ENCODE measurements around the gene MLLT3.

The MLLT3 gene

DNA sequence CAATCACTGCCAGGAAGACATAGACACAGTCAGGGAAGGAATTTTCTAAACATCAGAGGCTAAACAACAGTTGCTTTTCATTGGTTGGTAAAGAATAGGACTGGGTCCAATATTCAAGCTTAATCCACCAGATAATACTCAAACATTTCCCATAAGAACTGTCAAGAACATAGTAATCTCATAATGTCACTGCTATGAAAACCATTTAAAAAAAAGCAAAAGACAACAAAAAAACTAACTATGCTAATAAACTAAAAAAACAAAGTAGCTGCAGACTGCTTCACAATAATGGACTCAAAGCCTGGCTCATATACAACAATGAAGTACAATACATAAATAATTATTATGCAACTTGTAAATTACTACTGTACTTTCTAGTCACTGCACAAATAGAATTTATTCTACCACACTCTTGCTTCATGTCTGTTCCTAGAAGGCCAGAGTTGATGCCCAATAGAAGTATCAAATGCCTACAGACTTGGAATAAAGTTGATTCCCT is 148.7 kb downstream of the MLLT3 start:
- H3K9ac ChIP-seq (ENCODE audit: low read length), result no peak overlapping the region
- H3K4me3 ChIP-seq (ENCODE audit: low read length), result no peak overlapping the region
- H3K27me3 ChIP-seq (ENCODE audit: control insufficient read depth, insufficient read depth, low read length), result no peaks in the 10 kb centered on the region
- H3K27ac ChIP-seq (ENCODE audit: low read depth, low read length), result no peak overlapping the region
- no peaks in the 10 kb centered on the region for H3K36me3 ChIP-seq (ENCODE audit: control insufficient read depth, insufficient read depth, low read length)
- peaks cover 18% of the 10 kb centered on the region for H3K4me1 ChIP-seq (ENCODE audit: control insufficient read depth, insufficient read depth, low read length)

- Histone ChIP-seq H3K27ac (ENCODE audit: low read depth, low read length) (no peak overlapping the region), H3K36me3 (ENCODE audit: control insufficient read depth, insufficient read depth, low read length) (no peaks in the 10 kb centered on the region), H3K9ac (ENCODE audit: low read length) (no peak overlapping the region), H3K27me3 (ENCODE audit: control insufficient read depth, insufficient read depth, low read length) (no peaks in the 10 kb centered on the region), H3K4me1 (ENCODE audit: control insufficient read depth, insufficient read depth, low read length) (peaks cover 15% of the 10 kb centered on the region), H3K4me3 (ENCODE audit: low read length) (no peak overlapping the region)
Observed at GRCh38 chr9:20472342-20473045, 149.8 kb downstream of the MLLT3 start.

- Histone ChIP-seq H3K27me3 (ENCODE audit: control insufficient read depth, insufficient read depth, low read length) (no peaks in the 10 kb centered on the region), H3K36me3 (ENCODE audit: control insufficient read depth, insufficient read depth, low read length) (no peaks in the 10 kb centered on the region), H3K27ac (ENCODE audit: low read depth, low read length) (no peak overlapping the region), H3K4me1 (ENCODE audit: control insufficient read depth, insufficient read depth, low read length) (no peaks in the 10 kb centered on the region), H3K9ac (ENCODE audit: low read length) (no peak overlapping the region), H3K4me3 (ENCODE audit: low read length) (no peak overlapping the region)
Observed at GRCh38 chr9:20466328-20467008, 155.8 kb downstream of the MLLT3 start.

GRCh38 chr9:20464242-20464641 is 158.1 kb downstream of the MLLT3 start:
- Histone ChIP-seq H3K36me3 (ENCODE audit: control insufficient read depth, insufficient read depth, low read length) (no peaks in the 10 kb centered on the region), H3K9ac (ENCODE audit: low read length) (no peak overlapping the region), H3K4me1 (ENCODE audit: control insufficient read depth, insufficient read depth, low read length) (no peaks in the 10 kb centered on the region), H3K27ac (ENCODE audit: low read depth, low read length) (no peak overlapping the region), H3K27me3 (ENCODE audit: control insufficient read depth, insufficient read depth, low read length) (no peaks in the 10 kb centered on the region), H3K4me3 (ENCODE audit: low read length) (no peak overlapping the region)

- Histone ChIP-seq H3K4me1 (ENCODE audit: control insufficient read depth, insufficient read depth, low read length) (no peaks in the 10 kb centered on the region), H3K27ac (ENCODE audit: low read depth, low read length) (no peak overlapping the region), H3K9ac (ENCODE audit: low read length) (no peak overlapping the region), H3K4me3 (ENCODE audit: low read length) (no peak overlapping the region), H3K27me3 (ENCODE audit: control insufficient read depth, insufficient read depth, low read length) (no peaks in the 10 kb centered on the region), H3K36me3 (ENCODE audit: control insufficient read depth, insufficient read depth, low read length) (no peaks in the 10 kb centered on the region)
Observed at GRCh38 chr9:20463823-20464222, 158.5 kb downstream of the MLLT3 start.

GRCh38 chr9:20462410-20462809 is 159.9 kb downstream of the MLLT3 start:
- no peak overlapping the region for H3K27ac ChIP-seq (ENCODE audit: low read depth, low read length)
- H3K4me1 ChIP-seq (ENCODE audit: control insufficient read depth, insufficient read depth, low read length), result no peaks in the 10 kb centered on the region
- H3K9ac ChIP-seq (ENCODE audit: low read length), result no peak overlapping the region
- no peaks in the 10 kb centered on the region for H3K27me3 ChIP-seq (ENCODE audit: control insufficient read depth, insufficient read depth, low read length)
- no peak overlapping the region for H3K4me3 ChIP-seq (ENCODE audit: low read length)
- H3K36me3 ChIP-seq (ENCODE audit: control insufficient read depth, insufficient read depth, low read length), result no peaks in the 10 kb centered on the region

DNA sequence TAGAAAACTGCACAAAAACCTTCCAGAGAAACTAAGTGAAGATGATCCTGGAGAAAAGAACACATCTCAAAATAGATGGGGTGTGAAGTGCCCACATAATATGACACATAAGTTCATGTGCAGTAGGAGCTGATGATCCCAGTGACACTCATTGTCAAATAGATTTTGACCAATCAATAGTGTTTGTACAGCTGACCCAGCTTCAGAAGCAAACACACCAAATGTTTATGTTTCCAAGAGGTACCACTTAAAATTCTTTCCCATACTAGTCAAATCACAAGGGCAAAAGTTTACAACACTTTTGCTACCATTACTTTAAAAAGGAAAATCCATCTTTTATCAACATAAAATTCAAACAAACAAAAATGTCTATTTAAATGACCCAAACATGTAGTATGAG is 175.0 kb downstream of the MLLT3 start:
- Histone ChIP-seq H3K4me3 (ENCODE audit: low read length) (no peak overlapping the region), H3K36me3 (ENCODE audit: control insufficient read depth, insufficient read depth, low read length) (no peaks in the 10 kb centered on the region), H3K9ac (ENCODE audit: low read length) (no peak overlapping the region), H3K4me1 (ENCODE audit: control insufficient read depth, insufficient read depth, low read length) (peaks cover 5% of the 10 kb centered on the region), H3K27ac (ENCODE audit: low read depth, low read length) (no peak overlapping the region), H3K27me3 (ENCODE audit: control insufficient read depth, insufficient read depth, low read length) (no peaks in the 10 kb centered on the region)

DNA sequence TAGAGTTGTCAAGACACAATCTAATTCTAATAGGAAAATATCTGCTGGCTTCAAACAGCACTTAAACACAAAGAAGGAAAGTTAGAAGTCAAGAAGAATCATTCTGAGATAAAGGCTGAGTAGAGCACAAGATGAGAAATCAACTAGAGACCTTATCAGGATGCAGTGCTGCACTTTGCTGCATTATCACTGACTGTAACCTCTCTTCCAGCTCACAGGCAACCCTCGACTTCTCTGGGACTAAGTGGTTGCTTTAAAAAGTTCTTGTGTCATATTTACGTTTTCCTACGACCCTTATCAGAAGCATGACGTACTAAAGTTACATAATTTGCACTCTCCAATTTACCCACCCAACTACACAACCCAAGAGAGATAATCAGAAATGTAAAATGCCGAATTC is 176.1 kb downstream of the MLLT3 start:
- Histone ChIP-seq H3K36me3 (ENCODE audit: control insufficient read depth, insufficient read depth, low read length) (no peaks in the 10 kb centered on the region), H3K4me1 (ENCODE audit: control insufficient read depth, insufficient read depth, low read length) (peaks cover 5% of the 10 kb centered on the region), H3K4me3 (ENCODE audit: low read length) (no peak overlapping the region), H3K27me3 (ENCODE audit: control insufficient read depth, insufficient read depth, low read length) (no peaks in the 10 kb centered on the region), H3K9ac (ENCODE audit: low read length) (no peak overlapping the region), H3K27ac (ENCODE audit: low read depth, low read length) (no peak overlapping the region)

DNA sequence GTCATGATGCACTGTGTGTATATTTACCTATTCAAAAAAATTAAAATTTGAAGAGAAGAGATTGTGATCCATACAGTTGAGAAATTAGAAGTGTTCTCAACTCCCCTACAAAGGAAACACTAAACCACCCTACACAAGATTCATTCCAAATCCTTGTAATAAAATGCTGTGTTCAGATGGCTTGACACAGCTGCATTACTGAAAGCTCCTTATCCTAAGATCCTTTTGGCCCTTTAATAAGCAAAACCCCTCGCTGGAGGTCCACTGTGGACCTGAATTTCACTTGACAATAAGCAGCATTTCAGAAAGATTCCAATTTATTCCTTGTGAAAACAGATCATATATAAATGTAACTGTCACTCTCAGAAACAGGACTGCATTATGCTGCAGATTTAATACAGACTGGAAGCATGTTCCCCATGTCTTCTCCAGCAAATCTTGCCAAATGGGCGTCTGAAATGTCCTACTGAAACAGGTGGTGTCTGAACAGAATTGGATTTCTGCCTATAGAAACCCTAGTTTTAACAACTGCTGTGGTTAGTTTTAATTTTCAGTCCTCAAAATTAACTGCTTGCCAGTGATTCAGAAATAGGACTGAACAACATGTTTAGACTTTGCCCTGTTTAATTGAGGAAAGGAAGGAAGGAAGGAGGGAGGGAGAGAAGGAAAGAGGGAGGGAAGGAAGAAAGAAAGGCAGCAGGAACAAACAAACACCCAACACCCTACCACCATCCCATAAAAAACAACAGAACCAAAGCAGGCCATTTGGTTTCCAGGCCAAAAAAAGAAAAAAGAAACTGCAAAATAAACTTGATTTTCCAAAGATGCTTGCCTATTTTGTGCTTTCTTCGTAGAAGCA is 179.6 kb downstream of the MLLT3 start:
- no peak overlapping the region for H3K27ac ChIP-seq (ENCODE audit: low read depth, low read length)
- H3K4me3 ChIP-seq (ENCODE audit: low read length), result no peak overlapping the region
- H3K36me3 ChIP-seq (ENCODE audit: control insufficient read depth, insufficient read depth, low read length), result no peaks in the 10 kb centered on the region
- no peaks in the 10 kb centered on the region for H3K27me3 ChIP-seq (ENCODE audit: control insufficient read depth, insufficient read depth, low read length)
- H3K9ac ChIP-seq (ENCODE audit: low read length), result no peak overlapping the region
- peaks cover 5% of the 10 kb centered on the region for H3K4me1 ChIP-seq (ENCODE audit: control insufficient read depth, insufficient read depth, low read length)

GRCh38 chr9:20441711-20442423 is 180.4 kb downstream of the MLLT3 start:
- Histone ChIP-seq H3K4me1 (ENCODE audit: control insufficient read depth, insufficient read depth, low read length) (peaks cover 5% of the 10 kb centered on the region), H3K4me3 (ENCODE audit: low read length) (no peak overlapping the region), H3K27me3 (ENCODE audit: control insufficient read depth, insufficient read depth, low read length) (no peaks in the 10 kb centered on the region), H3K36me3 (ENCODE audit: control insufficient read depth, insufficient read depth, low read length) (no peaks in the 10 kb centered on the region), H3K9ac (ENCODE audit: low read length) (no peak overlapping the region), H3K27ac (ENCODE audit: low read depth, low read length) (no peak overlapping the region)

DNA sequence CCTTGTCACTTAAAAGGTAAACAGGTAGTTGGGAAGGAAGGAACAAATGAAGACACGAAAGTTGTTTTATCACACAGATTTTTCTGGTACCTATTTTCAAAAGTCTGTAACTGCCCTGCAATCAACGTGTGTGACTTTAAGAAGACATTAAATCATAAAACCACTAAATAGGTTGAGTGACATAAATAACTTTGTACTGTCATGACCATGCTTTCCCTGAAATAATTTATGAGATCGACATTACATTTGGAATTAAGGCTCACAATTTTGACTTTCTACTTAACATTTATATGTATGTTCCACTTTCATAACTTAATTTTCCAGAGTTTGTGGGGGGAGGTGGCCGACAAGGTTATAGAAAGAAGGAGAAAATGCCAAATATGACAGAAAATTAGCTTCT is 181.1 kb downstream of the MLLT3 start:
- Histone ChIP-seq H3K4me3 (ENCODE audit: low read length) (no peak overlapping the region), H3K27me3 (ENCODE audit: control insufficient read depth, insufficient read depth, low read length) (no peaks in the 10 kb centered on the region), H3K27ac (ENCODE audit: low read depth, low read length) (no peak overlapping the region)

DNA sequence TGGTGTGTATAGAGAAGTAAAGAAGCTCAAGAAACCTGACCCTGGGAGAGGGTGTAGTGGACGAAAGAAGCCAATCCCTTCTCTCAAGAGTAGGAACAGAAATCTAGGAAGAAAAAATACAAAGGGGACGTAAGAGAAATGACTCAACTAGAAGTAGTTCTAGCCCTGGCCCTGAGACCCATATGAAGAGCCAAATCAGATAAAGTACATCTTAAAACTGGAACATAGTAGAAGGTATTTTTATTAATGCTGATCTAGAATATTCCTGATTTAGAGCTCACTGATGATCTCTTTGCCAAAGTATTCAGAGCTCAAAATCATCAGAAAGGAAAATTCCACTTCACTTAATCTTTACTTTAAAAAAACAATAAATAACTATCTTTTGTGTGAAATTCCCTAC is 184.8 kb downstream of the MLLT3 start:
- Histone ChIP-seq H3K4me1 (ENCODE audit: control insufficient read depth, insufficient read depth, low read length) (peaks cover under 1% of the 10 kb centered on the region), H3K27me3 (ENCODE audit: control insufficient read depth, insufficient read depth, low read length) (no peaks in the 10 kb centered on the region), H3K27ac (ENCODE audit: low read depth, low read length) (no peak overlapping the region), H3K4me3 (ENCODE audit: low read length) (no peak overlapping the region), H3K36me3 (ENCODE audit: control insufficient read depth, insufficient read depth, low read length) (no peaks in the 10 kb centered on the region), H3K9ac (ENCODE audit: low read length) (no peak overlapping the region)

More for the DNA sequence above, 181.1 kb downstream of the MLLT3 start:
- Histone ChIP-seq H3K4me1 (ENCODE audit: control insufficient read depth, insufficient read depth, low read length) (peaks cover 5% of the 10 kb centered on the region), H3K36me3 (ENCODE audit: control insufficient read depth, insufficient read depth, low read length) (no peaks in the 10 kb centered on the region), H3K9ac (ENCODE audit: low read length) (no peak overlapping the region)
